Forelimb muscle (tissue), 1 donor: ENCODE measurements around the gene ZAR1. TPM values are rescaled to one million over a fixed set of nuclear protein-coding genes. Genes with fewer than 3 reads are reported as not detected.

ENCODE experiments used
- DNase-seq: peaks from one replicate; pipeline ENCODE4 v3.0.0-alpha.2; 2013; ENCODE audit warnings: low read depth
- polyA plus RNA-seq: library from polyadenylated mRNA; unstranded; fragments of 120-200 nt; gene quantifications from one replicate; pipeline ENCODE4 v1.2.1, GENCODE V29; 2013; ENCODE audit not compliant: insufficient read length

ZAR1 gene
- polyA plus RNA-seq, 1 donor: not detected

GRCh38 chr4:48490680-48491513 is 845 bp downstream of the ZAR1 start:
- DNase-seq: no peak

DNA sequence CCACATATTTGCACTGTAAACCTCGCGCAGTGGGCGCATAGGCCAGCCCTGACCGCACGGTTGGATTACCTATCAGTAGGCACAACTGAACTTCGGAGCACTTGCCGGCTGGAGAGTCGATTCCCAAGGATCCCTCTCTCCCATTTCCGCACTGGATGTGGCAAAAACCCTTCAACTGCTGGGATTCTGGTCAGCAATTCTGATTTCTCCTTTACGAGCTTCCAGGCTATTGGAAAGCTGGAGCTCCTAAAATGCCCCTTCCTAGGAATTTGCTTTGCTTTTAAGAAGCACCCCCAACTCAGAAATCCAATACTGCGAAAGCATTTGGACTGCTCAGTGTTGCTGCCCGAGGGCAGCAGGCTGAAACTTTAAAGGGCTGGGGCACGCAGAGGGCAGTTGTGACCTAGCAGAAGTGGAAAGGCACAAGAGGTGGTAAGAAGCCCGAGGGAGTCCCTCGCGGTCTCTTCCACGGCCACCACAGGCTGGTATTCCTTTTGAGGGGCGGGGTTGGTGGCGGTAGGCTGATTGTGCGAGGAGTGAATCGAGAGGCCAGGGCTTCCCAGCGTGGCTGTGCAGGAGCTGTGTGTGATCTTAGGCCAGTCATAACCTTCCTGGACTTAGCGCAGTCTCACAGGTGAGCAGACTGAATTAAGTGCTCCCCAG is 1.6 kb downstream of the ZAR1 start:
- no peak for DNase-seq

GRCh38 chr4:48493452-48494100 is 3.5 kb downstream of the ZAR1 start:
- DNase-seq: no peak

GRCh38 chr4:48495941-48496340 is 5.9 kb downstream of the ZAR1 start:
- DNase-seq: no peak

GRCh38 chr4:48498895-48499294 is 8.8 kb downstream of the ZAR1 start:
- no peak for DNase-seq

GRCh38 chr4:48499551-48500066 is 9.6 kb downstream of the ZAR1 start:
- no peak for DNase-seq

- no peak for DNase-seq
Measured at GRCh38 chr4:48503233-48504025, 13.4 kb downstream of the ZAR1 start.

DNA sequence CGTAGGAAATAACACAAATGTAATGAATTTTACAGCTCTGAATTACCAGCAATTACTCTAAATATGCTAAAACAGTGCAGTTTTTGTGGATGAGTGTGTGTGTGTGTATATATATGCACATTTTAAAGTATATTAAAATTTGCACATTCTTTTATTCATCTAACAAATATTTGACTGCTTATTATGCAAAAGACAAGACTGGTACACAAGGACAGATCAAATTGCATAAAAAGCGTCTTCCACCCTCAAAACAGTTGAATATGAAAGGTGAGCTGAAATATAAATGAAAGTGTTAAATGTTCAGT is 13.9 kb downstream of the ZAR1 start:
- DNase-seq: no peak

- no peak for DNase-seq
Measured at GRCh38 chr4:48504352-48504751, 14.3 kb downstream of the ZAR1 start.

GRCh38 chr4:48506716-48507115 is 16.7 kb downstream of the ZAR1 start:
- no peak for DNase-seq

DNA sequence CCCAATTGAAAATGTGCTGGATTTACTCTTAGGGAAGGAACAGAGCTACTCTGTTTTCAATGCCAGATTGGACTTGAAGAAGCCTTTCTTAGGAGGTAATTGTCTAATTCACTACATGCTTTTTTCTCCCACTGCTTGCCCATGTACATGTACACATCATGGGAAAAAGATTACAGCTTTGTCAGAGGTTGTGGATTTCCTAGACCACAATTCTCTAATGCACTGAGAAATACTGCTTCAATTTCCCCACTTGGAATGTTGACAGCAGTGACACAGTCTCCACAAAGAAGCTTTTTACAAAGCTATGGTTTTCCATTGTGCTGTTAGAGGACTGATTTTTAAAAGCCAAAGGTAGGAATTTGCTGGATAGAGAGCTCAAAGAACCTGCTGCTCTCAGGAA is 19.5 kb downstream of the ZAR1 start:
- DNase-seq: no peak

GRCh38 chr4:48518143-48518542 is 28.1 kb downstream of the ZAR1 start:
- DNase-seq: no peak

- DNase-seq: no peak
Measured at GRCh38 chr4:48526406-48526805, 36.4 kb downstream of the ZAR1 start.

DNA sequence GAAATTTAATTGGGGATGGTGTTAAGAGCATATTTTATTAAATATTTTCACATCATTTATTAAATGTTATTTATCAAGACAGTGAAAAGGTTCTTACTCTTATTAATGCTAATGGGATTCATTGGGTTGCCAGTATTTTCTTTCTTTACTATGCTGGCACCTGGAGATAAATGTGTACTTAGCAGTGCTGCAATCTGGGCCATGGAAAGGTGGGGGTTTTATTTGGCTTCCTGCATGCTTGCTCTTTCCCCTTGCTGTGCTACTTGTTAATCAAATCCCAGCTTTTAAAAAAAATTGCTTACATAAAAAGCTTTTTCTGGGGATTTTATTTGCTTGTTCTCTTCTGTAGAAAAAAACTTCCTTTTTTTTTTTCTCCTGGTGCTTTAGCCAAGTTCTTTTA is 48.3 kb downstream of the ZAR1 start:
- no peak for DNase-seq

DNA sequence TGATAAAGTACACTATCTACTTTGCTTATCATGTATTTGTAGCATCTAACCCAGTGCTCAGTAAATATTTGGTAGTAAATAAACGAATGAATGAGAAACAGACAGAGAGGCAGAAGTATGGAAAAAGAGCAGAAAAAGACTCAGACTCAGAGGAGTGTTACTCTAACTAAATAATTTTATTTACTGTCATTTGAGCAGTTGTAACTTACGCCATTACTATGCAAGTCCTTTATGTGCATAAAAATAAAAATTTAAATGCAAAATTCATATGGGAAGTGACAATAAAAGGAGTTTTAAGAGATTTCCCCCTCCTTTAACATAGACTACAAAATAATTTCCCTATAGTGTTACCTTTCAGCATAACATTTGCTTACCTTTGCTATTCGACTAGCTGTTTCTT is 49.5 kb downstream of the ZAR1 start:
- no peak for DNase-seq

DNA sequence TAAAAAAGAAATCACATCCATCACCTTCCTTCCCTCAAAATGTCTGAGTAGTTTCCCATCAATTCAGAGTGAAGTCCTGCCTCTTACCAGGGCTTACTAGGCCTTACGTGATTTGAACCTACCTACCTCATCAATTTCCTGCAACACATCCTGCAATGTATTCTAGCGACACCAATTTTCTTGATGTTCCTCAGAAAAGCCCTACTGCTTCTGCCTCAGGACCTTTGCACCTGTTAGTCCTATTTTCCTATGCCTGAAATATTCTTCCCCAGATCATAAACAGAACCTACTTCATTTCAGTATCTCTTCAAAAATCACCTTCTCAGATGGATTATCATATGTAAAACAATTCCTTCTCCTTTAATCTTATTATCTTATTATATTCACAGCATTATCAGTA is 52.8 kb downstream of the ZAR1 start:
- no peak for DNase-seq

- no peak for DNase-seq
Measured at GRCh38 chr4:48543796-48544195, 53.7 kb downstream of the ZAR1 start.

Other genes with a start within 250 kb of the ZAR1 start
- gene TEC, start 220.4 kb upstream of the ZAR1 start, polyA plus RNA-seq: 0.37 TPM
- gene SLAIN2, start 148.7 kb upstream of the ZAR1 start, polyA plus RNA-seq: 57.4 TPM
- 0.68 TPM for gene SLC10A4, start 6.9 kb upstream of the ZAR1 start, polyA plus RNA-seq